ENCODE results near the gene SRSF10. TPM values are rescaled to one million over a fixed set of nuclear protein-coding genes. Genes with fewer than 3 reads are reported as not detected.

SRSF10 gene
- total and polyA plus RNA-seq, 2 experiments from 2014 or later = 196 to 275 TPM

- TF ChIP-seq ZNF462 (CRISPR knock-in tag; IDR thresholded peaks at IDR 0.05) = no peak
- no peak for TF ChIP-seq ETS1 (IDR thresholded peaks at IDR 0.05)
- no peak for TF ChIP-seq EZH2phosphoT487 (IDR thresholded peaks at IDR 0.05; ENCODE audit: unreplicated experiment)
- no peak for TF ChIP-seq REST (IDR thresholded peaks at IDR 0.05; ENCODE audit: unreplicated experiment)
- TF ChIP-seq ZNF114 (CRISPR knock-in tag; IDR thresholded peaks at IDR 0.05) = no peak
- TF ChIP-seq ZNF331 (CRISPR knock-in tag; IDR thresholded peaks at IDR 0.05; ENCODE audit: low read depth) = no peak
- no peak for TF ChIP-seq EZH2 (IDR thresholded peaks at IDR 0.05; ENCODE audit: low read depth, unreplicated experiment)
- TF ChIP-seq JUNB (IDR thresholded peaks at IDR 0.05; ENCODE audit: unreplicated experiment) = no peak
These were observed 24.0 kb upstream of the SRSF10 start (continued) for GRCh38 chr1:24004132-24004531.

Data from GM23338 (cell line).